ENCODE results near the gene GPATCH2L.
A peak's percentile ranks its signal among the peaks of the same experiment; 100 is the strongest.

Gene GPATCH2L

DNA sequence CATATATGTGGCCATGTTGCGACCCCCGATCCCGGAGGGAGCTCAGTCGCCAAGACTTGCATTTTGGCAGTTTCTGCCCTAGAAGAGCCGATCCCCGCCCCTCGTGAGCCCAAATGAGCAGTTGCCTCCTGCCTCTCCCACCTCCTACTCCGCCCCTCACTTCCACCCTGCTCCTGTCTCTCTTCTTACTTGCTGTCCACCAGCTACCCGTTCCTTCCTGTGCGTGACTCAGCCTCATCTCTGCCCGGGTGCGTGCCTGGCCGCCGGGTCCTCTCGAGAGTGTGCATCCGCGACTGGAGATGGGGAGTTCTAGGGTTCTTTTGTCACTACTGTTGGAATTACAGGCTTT is 585 bp downstream of the GPATCH2L start:
- no peak for TF ChIP-seq CTCF (IDR thresholded peaks at IDR 0.05; ENCODE audit: extremely low read depth, insufficient read depth, missing control alignments)
- DNase-seq (ENCODE audit: low spot score): peak; percentile 77
- in situ Hi-C loops (cut with MboI; ENCODE audit: low pct_unique_long_range_greater_than_20kb, low sequenced_read_pairs, unreplicated experiment): no loop called here

GRCh38 chr14:76153919-76154318 is 2.2 kb downstream of the GPATCH2L start:
- in situ Hi-C loops (cut with MboI; ENCODE audit: low pct_unique_long_range_greater_than_20kb, low sequenced_read_pairs, unreplicated experiment): no loop called here
- TF ChIP-seq CTCF (IDR thresholded peaks at IDR 0.05; ENCODE audit: extremely low read depth, insufficient read depth, missing control alignments): no peak
- DNase-seq (ENCODE audit: low spot score): no peak

- TF ChIP-seq CTCF (IDR thresholded peaks at IDR 0.05; ENCODE audit: extremely low read depth, insufficient read depth, missing control alignments): no peak
- in situ Hi-C loops (cut with MboI; ENCODE audit: low pct_unique_long_range_greater_than_20kb, low sequenced_read_pairs, unreplicated experiment): no loop called here
- DNase-seq (ENCODE audit: low spot score): no peak
Measured at GRCh38 chr14:76154539-76155126, 2.9 kb downstream of the GPATCH2L start.

DNA sequence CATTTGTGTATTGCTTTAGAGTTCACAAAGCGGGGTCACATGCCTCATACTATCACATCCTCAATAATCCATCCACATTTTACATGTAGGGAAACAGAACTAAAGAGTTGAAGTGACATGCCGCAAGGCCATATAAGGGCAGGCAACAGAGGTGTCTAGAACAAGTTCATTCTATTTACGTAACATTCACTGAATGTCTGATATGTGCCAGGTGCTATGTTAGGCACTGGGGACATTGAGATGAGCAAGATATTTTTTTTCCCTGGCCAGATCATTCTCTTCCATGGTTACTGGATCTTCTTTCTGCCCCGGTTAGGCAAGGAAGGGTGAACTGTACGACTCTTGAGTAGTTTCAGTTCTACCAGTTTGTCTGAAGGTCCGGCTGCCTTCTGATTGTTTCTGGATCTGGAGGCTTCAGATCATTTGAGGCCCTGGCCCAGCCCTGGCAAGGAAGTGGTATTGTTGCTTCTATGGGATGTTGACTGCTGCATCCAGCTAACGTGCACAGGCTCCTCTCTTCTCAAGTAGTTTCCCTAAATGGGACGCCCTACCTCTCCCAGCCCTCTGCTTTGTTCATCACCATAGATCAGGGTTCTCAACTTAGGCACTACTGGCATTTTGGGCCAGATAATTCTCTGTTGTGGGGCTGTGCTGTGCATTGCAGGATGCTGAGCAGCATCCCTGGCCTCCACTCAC is 12.1 kb downstream of the GPATCH2L start:
- DNase-seq (ENCODE audit: low spot score): no peak
- in situ Hi-C loops (cut with MboI; ENCODE audit: low pct_unique_long_range_greater_than_20kb, low sequenced_read_pairs, unreplicated experiment): no loop called here
- TF ChIP-seq CTCF (IDR thresholded peaks at IDR 0.05; ENCODE audit: extremely low read depth, insufficient read depth, missing control alignments): no peak

DNA sequence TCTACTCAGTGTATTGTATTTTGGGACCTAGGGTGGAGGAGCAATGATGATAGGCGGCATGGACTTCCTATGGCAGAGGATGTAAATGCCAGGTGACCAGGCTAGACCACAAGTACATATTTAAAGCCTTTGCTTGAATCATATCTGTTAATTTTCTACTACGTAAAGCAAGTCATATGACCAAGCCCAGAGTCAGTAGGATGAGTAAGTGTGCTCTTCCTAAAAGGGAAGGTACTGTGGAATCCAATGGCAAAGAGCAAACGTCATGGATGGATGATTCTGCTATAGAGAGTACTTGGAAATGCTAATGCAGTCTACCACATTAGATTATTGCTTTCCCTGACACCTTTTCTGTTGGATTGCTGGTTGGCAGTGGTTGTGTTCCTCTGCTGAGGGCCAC is 16.8 kb downstream of the GPATCH2L start:
- DNase-seq (ENCODE audit: low spot score): no peak
- in situ Hi-C loops (cut with MboI; ENCODE audit: low pct_unique_long_range_greater_than_20kb, low sequenced_read_pairs, unreplicated experiment): no loop called here
- no peak for TF ChIP-seq CTCF (IDR thresholded peaks at IDR 0.05; ENCODE audit: extremely low read depth, insufficient read depth, missing control alignments)

DNA sequence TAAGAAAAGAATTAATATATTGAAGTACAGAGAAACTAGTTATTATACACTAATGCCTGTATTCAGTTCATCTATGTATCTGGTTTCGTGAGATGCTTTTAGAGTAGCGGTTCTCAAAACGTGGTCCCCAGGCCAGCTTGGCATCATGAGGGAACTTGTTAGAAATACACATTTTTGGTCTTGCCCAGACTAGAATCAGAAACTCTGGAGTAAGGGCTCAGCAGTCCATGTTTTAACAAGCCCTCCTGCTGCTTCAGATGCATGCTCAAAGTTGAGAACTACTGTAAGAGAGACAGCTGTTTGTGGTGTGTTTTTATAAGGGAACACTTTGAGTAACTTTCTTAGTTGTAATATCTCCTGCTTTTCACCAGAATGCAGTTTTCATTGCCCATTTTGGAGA is 18.1 kb downstream of the GPATCH2L start:
- no peak for TF ChIP-seq CTCF (IDR thresholded peaks at IDR 0.05; ENCODE audit: extremely low read depth, insufficient read depth, missing control alignments)
- DNase-seq (ENCODE audit: low spot score): no peak
- in situ Hi-C loops (cut with MboI; ENCODE audit: low pct_unique_long_range_greater_than_20kb, low sequenced_read_pairs, unreplicated experiment): no loop called here

Data from GM13977 (cell line).